ENCODE measurements around the gene SPAG6. TPM values are rescaled to one million over a fixed set of nuclear protein-coding genes. Genes with fewer than 3 reads are reported as not detected.

SPAG6 gene
- total RNA-seq, 1 experiment from 2014 or later = not detected

- BruUV-seq (replicated peaks) = no TSS peak
- H3K27me3 ChIP-seq (ENCODE audit: insufficient read depth, low read depth) = no peaks in the 10 kb centered on the region
- no peaks in the 10 kb centered on the region for H3K9me3 ChIP-seq (ENCODE audit: insufficient read depth, low read depth)
- DNase-seq = peak; percentile 55 to 77
- peak within 1 kb of the TSS; percentile 67 for H3K4me3 ChIP-seq
- no peak for TF ChIP-seq EZH2 (IDR thresholded peaks at IDR 0.05; ENCODE audit: low read depth)
- no peak for TF ChIP-seq CTCF (conservative IDR thresholded peaks at IDR 0.05)
- peak within 1 kb of the TSS; percentile 58 for H3K27ac ChIP-seq
- peak within 1 kb of the TSS; percentile 89 for H2AFZ ChIP-seq
- no peaks in the 10 kb centered on the region for H4K20me1 ChIP-seq (ENCODE audit: insufficient read depth)
- H3F3A ChIP-seq (ENCODE audit: insufficient read depth, low read depth) = peaks cover 11% of the 10 kb centered on the region
- peaks cover 13% of the 10 kb centered on the region for H3K79me2 ChIP-seq (ENCODE audit: low read depth)
- peak within 1 kb of the TSS; percentile 88 for H3K4me2 ChIP-seq
- H3K9me2 ChIP-seq (ENCODE audit: insufficient read depth) = no peaks in the 10 kb centered on the region
- H3K36me3 ChIP-seq (ENCODE audit: low read depth) = no peaks in the 10 kb centered on the region
- POLR2A ChIA-PET (ENCODE audit: unreplicated experiment) = interaction anchor here (0.6 kb wide), 3 partner anchors 87 to 918 kb away, joined by 3 to 5 read pairs (median 4); partner anchors contain the start of gene DNAJC1
- CTCF ChIA-PET = interaction anchor here (0.7 to 1.0 kb wide), 2 partner anchors 107 to 487 kb away, joined by 3 read pairs; no protein-coding TSS in a partner anchor
- intact Hi-C loops (cut with micrococcal nuclease; ENCODE audit: unreplicated experiment) = loop anchor here (2.0 to 5.0 kb wide), 2 partner anchors 64 to 314 kb away; partner anchors contain the start of gene DNAJC1
- peaks cover 29% of the 10 kb centered on the region for H3K4me1 ChIP-seq (replicated peaks; ENCODE audit: insufficient read depth)
Observed at GRCh38 chr10:22316286-22317075, 28.8 kb upstream of the SPAG6 start, which contains the start of gene COMMD3. Gene COMMD3, plus strand, starts transcription at chr10:22316388. Its CDS starts 30 bp downstream, at chr10:22316418.

- Histone ChIP-seq H3K27me3 (ENCODE audit: insufficient read depth, low read depth) (peaks cover 1% of the 10 kb centered on the region), H3K79me2 (ENCODE audit: low read depth) (peaks cover 13% of the 10 kb centered on the region), H3K4me2 (peak overlapping the region; percentile 88), H2AFZ (peak overlapping the region; percentile 89), H4K20me1 (ENCODE audit: insufficient read depth) (no peaks in the 10 kb centered on the region), H3K4me3 (peak overlapping the region; percentile 67), H3K4me1 (replicated peaks; ENCODE audit: insufficient read depth) (peaks cover 29% of the 10 kb centered on the region), H3K27ac (peak overlapping the region; percentile 58), H3K36me3 (ENCODE audit: low read depth) (no peaks in the 10 kb centered on the region), H3K9me2 (ENCODE audit: insufficient read depth) (no peaks in the 10 kb centered on the region), H3F3A (ENCODE audit: insufficient read depth, low read depth) (peaks cover 11% of the 10 kb centered on the region), H3K9me3 (ENCODE audit: insufficient read depth, low read depth) (no peaks in the 10 kb centered on the region)
- ChIA-PET CTCF (no interaction called here), POLR2A (ENCODE audit: unreplicated experiment) (interaction anchor here (0.6 kb wide), 1 partner anchor 314 kb away, joined by 5 read pairs; the partner anchor contains the start of gene DNAJC1)
- no peak for DNase-seq
- TSS peak; percentile 48 for BruUV-seq (replicated peaks)
- TF ChIP-seq EZH2 (IDR thresholded peaks at IDR 0.05; ENCODE audit: low read depth) (no peak), CTCF (conservative IDR thresholded peaks at IDR 0.05) (no peak)
- intact Hi-C loops (cut with micrococcal nuclease; ENCODE audit: unreplicated experiment) = loop anchor here (2.0 to 5.0 kb wide), 2 partner anchors 65 to 314 kb away; partner anchors contain the start of gene DNAJC1
Observed at GRCh38 chr10:22317076-22317370, 28.3 kb upstream of the SPAG6 start.

- peak overlapping the region; percentile 67; the same call in 1 of the 2 replicates for H3K4me3 ChIP-seq
Observed at GRCh38 chr10:22317771-22318565, 27.3 kb upstream of the SPAG6 start.

More at GRCh38 chr10:22317771-22318565, 27.3 kb upstream of the SPAG6 start:
- H3K9me2 ChIP-seq (ENCODE audit: insufficient read depth) = no peaks in the 10 kb centered on the region
- CTCF ChIA-PET = interaction anchor here (0.6 kb wide), 1 partner anchor 307 kb away, joined by 3 read pairs; no protein-coding TSS in a partner anchor
- peaks cover 11% of the 10 kb centered on the region for H3K27me3 ChIP-seq (ENCODE audit: insufficient read depth, low read depth)
- H3F3A ChIP-seq (ENCODE audit: insufficient read depth, low read depth) = peaks cover 11% of the 10 kb centered on the region
- intact Hi-C loops (cut with micrococcal nuclease; ENCODE audit: unreplicated experiment) = loop anchor here (2.0 to 5.0 kb wide), 2 partner anchors 66 to 315 kb away; partner anchors contain the start of gene DNAJC1
- TF ChIP-seq CTCF (conservative IDR thresholded peaks at IDR 0.05) (no peak), EZH2 (IDR thresholded peaks at IDR 0.05; ENCODE audit: low read depth) (no peak)
- H3K36me3 ChIP-seq (ENCODE audit: low read depth) = no peaks in the 10 kb centered on the region
- POLR2A ChIA-PET (ENCODE audit: unreplicated experiment) = no interaction called here
- peaks cover 6% of the 10 kb centered on the region for H4K20me1 ChIP-seq (ENCODE audit: insufficient read depth)
- H3K4me2 ChIP-seq = peak overlapping the region; percentile 88
- no TSS peak for BruUV-seq (replicated peaks)
- no peak for DNase-seq
- H3K9me3 ChIP-seq (ENCODE audit: insufficient read depth, low read depth) = no peaks in the 10 kb centered on the region
- no peak overlapping the region for H3K27ac ChIP-seq
- peaks cover 21% of the 10 kb centered on the region for H3K79me2 ChIP-seq (ENCODE audit: low read depth)
- no peak overlapping the region for H2AFZ ChIP-seq
- H3K4me1 ChIP-seq (replicated peaks; ENCODE audit: insufficient read depth) = peaks cover 35% of the 10 kb centered on the region
